ENCODE measurements around the gene ACTG1. TPM values are rescaled to one million over a fixed set of nuclear protein-coding genes. Genes with fewer than 3 reads are reported as not detected.

The ACTG1 gene
- total and polyA plus RNA-seq, 9 of the 15 experiments (the other 6 are each of a cell fraction or from before 2014, with no cell fraction given): 224 to 1,775 (median 568) TPM

DNA sequence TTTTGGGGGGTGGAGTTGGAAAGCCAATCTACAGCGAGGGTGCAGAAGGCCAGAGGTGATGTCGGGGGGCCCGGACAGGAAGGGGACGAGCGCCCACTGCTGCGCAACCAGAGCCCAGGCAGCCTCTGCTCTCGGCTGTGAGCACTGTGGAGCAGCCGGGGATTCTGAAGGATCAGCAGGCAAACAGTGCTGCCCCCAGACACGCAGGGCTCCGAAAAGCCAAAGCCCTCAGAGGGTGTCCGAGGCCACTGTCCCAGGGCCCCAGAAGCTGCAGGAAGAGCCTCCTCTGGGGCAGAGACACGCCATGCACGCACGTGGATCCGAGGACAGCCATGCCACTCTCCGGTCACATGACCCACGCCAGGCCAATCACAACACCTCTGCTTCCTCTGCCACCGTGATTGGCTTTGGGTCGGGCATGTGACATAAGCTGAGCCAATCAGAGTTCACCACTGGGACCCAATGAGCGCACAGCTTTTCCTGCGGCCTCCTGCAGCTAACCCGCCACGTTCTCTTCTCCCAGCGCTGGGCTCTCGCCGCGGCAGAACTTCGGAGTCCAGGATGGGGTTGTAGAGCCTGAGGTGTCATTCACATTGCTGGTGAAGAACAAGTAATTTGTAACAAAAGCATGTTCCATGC lies 40.7 kb downstream of the ACTG1 start (continued):
- TF ChIP-seq, protein P1, sequence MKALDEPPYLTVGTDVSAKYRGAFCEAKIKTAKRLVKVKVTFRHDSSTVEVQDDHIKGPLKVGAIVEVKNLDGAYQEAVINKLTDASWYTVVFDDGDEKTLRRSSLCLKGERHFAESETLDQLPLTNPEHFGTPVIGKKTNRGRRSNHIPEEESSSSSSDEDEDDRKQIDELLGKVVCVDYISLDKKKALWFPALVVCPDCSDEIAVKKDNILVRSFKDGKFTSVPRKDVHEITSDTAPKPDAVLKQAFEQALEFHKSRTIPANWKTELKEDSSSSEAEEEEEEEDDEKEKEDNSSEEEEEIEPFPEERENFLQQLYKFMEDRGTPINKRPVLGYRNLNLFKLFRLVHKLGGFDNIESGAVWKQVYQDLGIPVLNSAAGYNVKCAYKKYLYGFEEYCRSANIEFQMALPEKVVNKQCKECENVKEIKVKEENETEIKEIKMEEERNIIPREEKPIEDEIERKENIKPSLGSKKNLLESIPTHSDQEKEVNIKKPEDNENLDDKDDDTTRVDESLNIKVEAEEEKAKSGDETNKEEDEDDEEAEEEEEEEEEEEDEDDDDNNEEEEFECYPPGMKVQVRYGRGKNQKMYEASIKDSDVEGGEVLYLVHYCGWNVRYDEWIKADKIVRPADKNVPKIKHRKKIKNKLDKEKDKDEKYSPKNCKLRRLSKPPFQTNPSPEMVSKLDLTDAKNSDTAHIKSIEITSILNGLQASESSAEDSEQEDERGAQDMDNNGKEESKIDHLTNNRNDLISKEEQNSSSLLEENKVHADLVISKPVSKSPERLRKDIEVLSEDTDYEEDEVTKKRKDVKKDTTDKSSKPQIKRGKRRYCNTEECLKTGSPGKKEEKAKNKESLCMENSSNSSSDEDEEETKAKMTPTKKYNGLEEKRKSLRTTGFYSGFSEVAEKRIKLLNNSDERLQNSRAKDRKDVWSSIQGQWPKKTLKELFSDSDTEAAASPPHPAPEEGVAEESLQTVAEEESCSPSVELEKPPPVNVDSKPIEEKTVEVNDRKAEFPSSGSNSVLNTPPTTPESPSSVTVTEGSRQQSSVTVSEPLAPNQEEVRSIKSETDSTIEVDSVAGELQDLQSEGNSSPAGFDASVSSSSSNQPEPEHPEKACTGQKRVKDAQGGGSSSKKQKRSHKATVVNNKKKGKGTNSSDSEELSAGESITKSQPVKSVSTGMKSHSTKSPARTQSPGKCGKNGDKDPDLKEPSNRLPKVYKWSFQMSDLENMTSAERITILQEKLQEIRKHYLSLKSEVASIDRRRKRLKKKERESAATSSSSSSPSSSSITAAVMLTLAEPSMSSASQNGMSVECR (CRISPR knock-in tag; IDR thresholded peaks at IDR 0.05): peak; percentile 44; the same call in 1 of the 2 replicates
- TF ChIP-seq FOXK2 (conservative IDR thresholded peaks at IDR 0.05 in 1 of 2, IDR thresholded peaks at IDR 0.05 in 1 of 2; ENCODE audit: low read depth in 2 of 2) (peak in 1 of 2 experiments; percentile 81; a peak in 2 of 4 replicates), ZNF561 (CRISPR knock-in tag; conservative IDR thresholded peaks at IDR 0.05) (no peak), FIP1L1 (IDR thresholded peaks at IDR 0.05; ENCODE audit: low read depth, low read length, poor library complexity, severe bottlenecking) (no peak), TOE1 (IDR thresholded peaks at IDR 0.05; ENCODE audit: borderline replicate concordance) (peak; percentile 99), TOE1 (CRISPR knock-in tag; IDR thresholded peaks at IDR 0.05; ENCODE audit: borderline replicate concordance, low read depth) (peak; percentile 69; the same call in 1 of the 2 replicates), SREBF2 (CRISPR knock-in tag; IDR thresholded peaks at IDR 0.05) (no peak), THRB (CRISPR knock-in tag; conservative IDR thresholded peaks at IDR 0.05) (no peak), MNT (conservative IDR thresholded peaks at IDR 0.05) (peak; percentile 98 to 99), ZNF280A (IDR thresholded peaks at IDR 0.05; ENCODE audit: low read depth, partially characterized antibody) (no peak), NONO (IDR thresholded peaks at IDR 0.05; ENCODE audit: low read depth in 2 of 2, low read length in 1 of 2) (no peak)
- TF ChIP-seq, protein P2, sequence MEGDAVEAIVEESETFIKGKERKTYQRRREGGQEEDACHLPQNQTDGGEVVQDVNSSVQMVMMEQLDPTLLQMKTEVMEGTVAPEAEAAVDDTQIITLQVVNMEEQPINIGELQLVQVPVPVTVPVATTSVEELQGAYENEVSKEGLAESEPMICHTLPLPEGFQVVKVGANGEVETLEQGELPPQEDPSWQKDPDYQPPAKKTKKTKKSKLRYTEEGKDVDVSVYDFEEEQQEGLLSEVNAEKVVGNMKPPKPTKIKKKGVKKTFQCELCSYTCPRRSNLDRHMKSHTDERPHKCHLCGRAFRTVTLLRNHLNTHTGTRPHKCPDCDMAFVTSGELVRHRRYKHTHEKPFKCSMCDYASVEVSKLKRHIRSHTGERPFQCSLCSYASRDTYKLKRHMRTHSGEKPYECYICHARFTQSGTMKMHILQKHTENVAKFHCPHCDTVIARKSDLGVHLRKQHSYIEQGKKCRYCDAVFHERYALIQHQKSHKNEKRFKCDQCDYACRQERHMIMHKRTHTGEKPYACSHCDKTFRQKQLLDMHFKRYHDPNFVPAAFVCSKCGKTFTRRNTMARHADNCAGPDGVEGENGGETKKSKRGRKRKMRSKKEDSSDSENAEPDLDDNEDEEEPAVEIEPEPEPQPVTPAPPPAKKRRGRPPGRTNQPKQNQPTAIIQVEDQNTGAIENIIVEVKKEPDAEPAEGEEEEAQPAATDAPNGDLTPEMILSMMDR (IDR thresholded peaks at IDR 0.05 in 2 of 3, conservative IDR thresholded peaks at IDR 0.05 in 1 of 3; ENCODE audit: insufficient read depth in 2 of 3, low read depth in 1 of 3, low read length in 3 of 3): peak; percentile 55 to 56 (median 55); a peak in 4 of 6 replicates
- TF ChIP-seq, protein P3, sequence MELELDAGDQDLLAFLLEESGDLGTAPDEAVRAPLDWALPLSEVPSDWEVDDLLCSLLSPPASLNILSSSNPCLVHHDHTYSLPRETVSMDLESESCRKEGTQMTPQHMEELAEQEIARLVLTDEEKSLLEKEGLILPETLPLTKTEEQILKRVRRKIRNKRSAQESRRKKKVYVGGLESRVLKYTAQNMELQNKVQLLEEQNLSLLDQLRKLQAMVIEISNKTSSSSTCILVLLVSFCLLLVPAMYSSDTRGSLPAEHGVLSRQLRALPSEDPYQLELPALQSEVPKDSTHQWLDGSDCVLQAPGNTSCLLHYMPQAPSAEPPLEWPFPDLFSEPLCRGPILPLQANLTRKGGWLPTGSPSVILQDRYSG (tag; conservative IDR thresholded peaks at IDR 0.05; ENCODE audit: low read depth): peak; percentile 85

Measured in K562 (cell line).